Measurements from ENCODE around the gene DNPH1.

- TF ChIP-seq POLR2A (IDR thresholded peaks at IDR 0.05) (no peak), CTCF (IDR thresholded peaks at IDR 0.05) (no peak)
These were observed 32.9 kb downstream of the DNPH1 start for GRCh38 chr6:43196337-43196736.
